ENCODE measurements around the gene RYR1. TPM values are rescaled to one million over a fixed set of nuclear protein-coding genes. Genes with fewer than 3 reads are reported as not detected.

RYR1 gene
- total RNA-seq, 1 donor from 2014 or later: 0.03 TPM

- no peaks in the 10 kb centered on the region for H3K9me3 Mint-ChIP-seq (ENCODE audit: unreplicated experiment)
- H3K36me3 Mint-ChIP-seq (ENCODE audit: unreplicated experiment): no peaks in the 10 kb centered on the region
- no peak overlapping the region for H3K27ac Mint-ChIP-seq (ENCODE audit: unreplicated experiment)
- no peaks in the 10 kb centered on the region for H3K4me1 Mint-ChIP-seq (ENCODE audit: unreplicated experiment)
- TF ChIP-seq, protein P1, sequence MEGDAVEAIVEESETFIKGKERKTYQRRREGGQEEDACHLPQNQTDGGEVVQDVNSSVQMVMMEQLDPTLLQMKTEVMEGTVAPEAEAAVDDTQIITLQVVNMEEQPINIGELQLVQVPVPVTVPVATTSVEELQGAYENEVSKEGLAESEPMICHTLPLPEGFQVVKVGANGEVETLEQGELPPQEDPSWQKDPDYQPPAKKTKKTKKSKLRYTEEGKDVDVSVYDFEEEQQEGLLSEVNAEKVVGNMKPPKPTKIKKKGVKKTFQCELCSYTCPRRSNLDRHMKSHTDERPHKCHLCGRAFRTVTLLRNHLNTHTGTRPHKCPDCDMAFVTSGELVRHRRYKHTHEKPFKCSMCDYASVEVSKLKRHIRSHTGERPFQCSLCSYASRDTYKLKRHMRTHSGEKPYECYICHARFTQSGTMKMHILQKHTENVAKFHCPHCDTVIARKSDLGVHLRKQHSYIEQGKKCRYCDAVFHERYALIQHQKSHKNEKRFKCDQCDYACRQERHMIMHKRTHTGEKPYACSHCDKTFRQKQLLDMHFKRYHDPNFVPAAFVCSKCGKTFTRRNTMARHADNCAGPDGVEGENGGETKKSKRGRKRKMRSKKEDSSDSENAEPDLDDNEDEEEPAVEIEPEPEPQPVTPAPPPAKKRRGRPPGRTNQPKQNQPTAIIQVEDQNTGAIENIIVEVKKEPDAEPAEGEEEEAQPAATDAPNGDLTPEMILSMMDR (IDR thresholded peaks at IDR 0.05): no peak
- H3K27me3 Mint-ChIP-seq (ENCODE audit: unreplicated experiment): peaks cover 11% of the 10 kb centered on the region
- DNase-seq (ENCODE audit: extremely low spot score, unreplicated experiment): no peak
- H3K4me3 Mint-ChIP-seq (ENCODE audit: unreplicated experiment): no peak overlapping the region
Measured at GRCh38 chr19:38444026-38444425, 10.5 kb downstream of the RYR1 start.

- Mint-ChIP-seq H3K4me1 (ENCODE audit: unreplicated experiment) (no peaks in the 10 kb centered on the region), H3K27me3 (ENCODE audit: unreplicated experiment) (peaks cover 21% of the 10 kb centered on the region), H3K36me3 (ENCODE audit: unreplicated experiment) (no peaks in the 10 kb centered on the region), H3K27ac (ENCODE audit: unreplicated experiment) (no peak overlapping the region), H3K9me3 (ENCODE audit: unreplicated experiment) (no peaks in the 10 kb centered on the region), H3K4me3 (ENCODE audit: unreplicated experiment) (no peak overlapping the region)
- TF ChIP-seq, protein P1 (IDR thresholded peaks at IDR 0.05): no peak
- no peak for DNase-seq (ENCODE audit: extremely low spot score, unreplicated experiment)
Measured at GRCh38 chr19:38445362-38445761, 11.9 kb downstream of the RYR1 start.

DNA sequence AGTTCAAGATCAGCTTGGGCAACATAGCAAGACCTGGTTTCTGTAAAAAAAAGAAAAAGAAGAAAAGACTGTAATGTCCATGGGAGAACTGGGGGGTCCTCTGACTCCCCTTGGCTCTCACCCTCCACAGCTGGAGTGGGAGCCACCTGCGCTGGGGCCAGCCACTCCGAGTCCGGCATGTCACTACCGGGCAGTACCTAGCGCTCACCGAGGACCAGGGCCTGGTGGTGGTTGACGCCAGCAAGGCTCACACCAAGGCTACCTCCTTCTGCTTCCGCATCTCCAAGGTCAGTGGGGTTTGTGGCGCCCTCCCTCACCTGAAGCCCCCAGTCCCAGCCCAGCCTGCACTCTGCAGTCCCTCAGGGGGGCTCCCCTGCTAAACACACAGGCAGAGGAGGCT is 14.7 kb downstream of the RYR1 start:
- Mint-ChIP-seq H3K4me3 (ENCODE audit: unreplicated experiment) (no peak overlapping the region), H3K4me1 (ENCODE audit: unreplicated experiment) (no peaks in the 10 kb centered on the region), H3K27me3 (ENCODE audit: unreplicated experiment) (peaks cover 22% of the 10 kb centered on the region), H3K9me3 (ENCODE audit: unreplicated experiment) (no peaks in the 10 kb centered on the region), H3K36me3 (ENCODE audit: unreplicated experiment) (no peaks in the 10 kb centered on the region), H3K27ac (ENCODE audit: unreplicated experiment) (no peak overlapping the region)
- DNase-seq (ENCODE audit: extremely low spot score, unreplicated experiment): no peak
- TF ChIP-seq, protein P1 (IDR thresholded peaks at IDR 0.05): no peak

DNA sequence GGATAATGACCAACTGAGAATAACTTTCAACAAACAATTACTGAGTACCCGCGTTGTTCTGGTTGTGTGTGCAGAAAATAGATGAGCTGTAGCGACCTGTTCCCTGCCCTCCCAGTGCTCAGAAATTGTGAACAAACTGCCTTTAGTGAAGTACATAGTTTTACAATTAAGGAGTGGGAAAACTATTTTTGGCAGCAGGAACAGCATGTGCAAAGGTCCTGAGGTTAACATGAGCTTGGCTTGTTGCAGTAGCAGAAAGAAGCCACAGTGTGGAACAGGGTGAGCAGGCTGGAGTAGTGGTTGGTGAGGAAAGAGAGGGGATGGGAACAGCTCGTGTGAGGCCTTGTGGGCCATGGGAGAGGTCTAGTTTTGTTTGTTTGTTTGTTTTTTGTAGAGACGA is 16.0 kb downstream of the RYR1 start:
- TF ChIP-seq, protein P1 (IDR thresholded peaks at IDR 0.05): no peak
- Mint-ChIP-seq H3K4me1 (ENCODE audit: unreplicated experiment) (no peaks in the 10 kb centered on the region), H3K4me3 (ENCODE audit: unreplicated experiment) (no peak overlapping the region), H3K9me3 (ENCODE audit: unreplicated experiment) (no peaks in the 10 kb centered on the region), H3K27ac (ENCODE audit: unreplicated experiment) (no peak overlapping the region), H3K27me3 (ENCODE audit: unreplicated experiment) (peaks cover 19% of the 10 kb centered on the region), H3K36me3 (ENCODE audit: unreplicated experiment) (no peaks in the 10 kb centered on the region)
- no peak for DNase-seq (ENCODE audit: extremely low spot score, unreplicated experiment)

- Mint-ChIP-seq H3K4me1 (ENCODE audit: unreplicated experiment) (no peaks in the 10 kb centered on the region), H3K27ac (ENCODE audit: unreplicated experiment) (no peak overlapping the region), H3K36me3 (ENCODE audit: unreplicated experiment) (no peaks in the 10 kb centered on the region), H3K4me3 (ENCODE audit: unreplicated experiment) (no peak overlapping the region), H3K9me3 (ENCODE audit: unreplicated experiment) (no peaks in the 10 kb centered on the region), H3K27me3 (ENCODE audit: unreplicated experiment) (peaks cover 14% of the 10 kb centered on the region)
- TF ChIP-seq, protein P1 (IDR thresholded peaks at IDR 0.05): no peak
- DNase-seq (ENCODE audit: extremely low spot score, unreplicated experiment): no peak
Measured at GRCh38 chr19:38451036-38451435, 17.5 kb downstream of the RYR1 start.
